ENCODE results near the gene SYT1.

DNA sequence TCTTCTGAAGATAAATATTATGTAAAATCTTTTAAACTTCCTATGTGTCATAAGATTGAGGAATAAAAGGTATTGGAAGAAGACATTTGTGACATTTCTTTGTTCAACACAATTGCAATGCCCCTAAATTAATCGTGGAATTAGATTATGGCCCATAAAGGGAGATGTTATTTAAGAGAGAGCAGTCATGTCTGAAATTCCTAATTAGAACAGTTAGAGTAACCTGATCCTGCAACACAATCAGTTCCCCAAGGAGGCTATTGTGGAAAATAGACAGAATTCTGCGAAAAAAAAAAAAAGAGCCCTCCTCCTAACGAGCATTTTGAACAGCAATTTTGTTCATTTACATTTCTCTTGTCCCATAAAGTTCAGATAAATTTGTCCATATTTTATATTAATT is 486.7 kb downstream of the SYT1 start:
- no peak for TF ChIP-seq REST (IDR thresholded peaks at IDR 0.05; ENCODE audit: insufficient read depth in 1 of 2, low read depth in 2 of 2, low read length in 2 of 2)
- no peak for TF ChIP-seq TAF1 (IDR thresholded peaks at IDR 0.05; ENCODE audit: borderline replicate concordance, insufficient read depth, low read length)
- TF ChIP-seq POLR2AphosphoS5 (IDR thresholded peaks at IDR 0.05; ENCODE audit: low read depth, low read length) = no peak
- no peak for TF ChIP-seq SIN3A (IDR thresholded peaks at IDR 0.05; ENCODE audit: borderline replicate concordance, insufficient read depth, low read length)
